OCI-LY7 (cell line): ENCODE data around the gene PALLD.

Source experiments
- CTCF ChIP-seq: fragments of 200-600 bp; sonication (generic); conservative IDR thresholded peaks from 2 replicates; pipeline ENCODE4 v1.5.1; 2014; ENCODE audit warnings: mild to moderate bottlenecking, antibody characterized with exemption, low read length, moderate library complexity, mixed read lengths
- EZH2phosphoT487 ChIP-seq: fragments of 200-600 bp; sonication (generic); IDR thresholded peaks from 2 replicates; pipeline ENCODE4 v1.6.1; 2018; ENCODE audit warnings: low read depth, borderline replicate concordance, mild to moderate bottlenecking, mixed run types, antibody characterized with exemption, low read length, moderate library complexity, mixed read lengths

DNA sequence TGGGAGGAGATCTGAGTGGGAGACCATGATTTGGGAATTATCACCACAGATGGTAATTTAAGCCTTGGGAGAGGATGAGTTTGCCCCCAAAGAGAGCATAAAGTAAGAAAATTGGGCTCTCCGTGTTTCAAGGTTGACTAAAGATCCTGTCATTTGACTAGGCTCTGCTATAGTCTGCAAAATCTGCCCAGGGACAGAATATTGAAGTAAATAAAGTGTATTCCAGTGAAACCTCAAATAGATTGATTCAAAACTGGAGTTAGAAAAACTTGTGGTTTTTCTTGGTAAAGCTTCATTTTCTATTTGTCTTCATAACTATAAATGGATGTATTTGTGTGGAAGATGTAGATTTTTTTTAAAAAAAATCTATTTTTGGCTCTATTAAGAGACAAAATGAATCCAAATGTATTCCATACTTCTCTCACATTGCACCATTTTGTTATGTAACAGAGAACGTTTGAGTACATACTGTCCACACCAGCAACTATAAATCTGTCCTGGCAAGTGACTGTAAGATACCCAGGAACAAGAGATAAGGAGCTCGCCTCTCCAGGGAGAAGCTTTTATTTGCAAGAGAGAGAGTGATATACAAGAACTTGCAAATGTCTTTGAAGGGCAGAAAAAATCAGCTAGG is 343.0 kb downstream of the PALLD start:
- TF ChIP-seq EZH2phosphoT487 (no peak), CTCF (no peak)
